ENCODE data around the gene RBM33. TPM values are rescaled to one million over a fixed set of nuclear protein-coding genes. Genes with fewer than 3 reads are reported as not detected.

Gene RBM33
- polyA plus RNA-seq, 3 donors: 15.0 to 27.7 (median 22.2) TPM

- no peaks in the 10 kb centered on the region for H3K9me3 ChIP-seq (replicated peaks in 1 of 2; ENCODE audit: control insufficient read depth in 1 of 2, insufficient read depth in 1 of 2, low read length in 2 of 2)
- intact Hi-C loops (cut with micrococcal nuclease): no loop called here
- no peaks in the 10 kb centered on the region for H3K36me3 ChIP-seq (replicated peaks in 1 of 2; ENCODE audit: control insufficient read depth in 1 of 2, insufficient read depth in 2 of 2, low read length in 2 of 2)
- H3K27ac ChIP-seq (ENCODE audit: low read depth in 1 of 2, low read length in 2 of 2): no peak overlapping the region
- H2AFZ ChIP-seq (ENCODE audit: insufficient read depth, low read depth, low read length, poor library complexity, severe bottlenecking): no peak overlapping the region
- Mint-ChIP-seq H3K4me1 (no peaks in the 10 kb centered on the region), H3K27me3 (ENCODE audit: low read depth in 3 of 3) (peaks cover 21 to 25% (median 21%) of the 10 kb centered on the region in 3 donors), H3K27ac (no peak overlapping the region), H3K9me3 (peaks cover 0 to 3% (median 0%) of the 10 kb centered on the region in 7 donors), H3K36me3 (no peaks in the 10 kb centered on the region), H3K4me3 (no peak overlapping the region)
- WGBS (ENCODE audit: insufficient coverage): 95% methylated on average over 4 of the region's 17 CpGs
- no peak overlapping the region for H3K9ac ChIP-seq (ENCODE audit: insufficient read depth, low read length, poor library complexity, severe bottlenecking)
- H3K4me3 ChIP-seq (replicated peaks in 1 of 3; ENCODE audit: low read depth in 2 of 3, low read length in 3 of 3): no peak overlapping the region
- no peak for TF ChIP-seq CTCF (IDR thresholded peaks at IDR 0.05)
- no peaks in the 10 kb centered on the region for H3K79me2 ChIP-seq (ENCODE audit: insufficient read depth, low read length)
- no peaks in the 10 kb centered on the region for H3K27me3 ChIP-seq (ENCODE audit: control insufficient read depth in 2 of 2, insufficient read depth in 2 of 2, low read length in 2 of 2)
- H3K4me2 ChIP-seq (replicated peaks; ENCODE audit: extremely low read depth, low read length, poor library complexity, severe bottlenecking): no peak overlapping the region
- H4K20me1 ChIP-seq (ENCODE audit: insufficient read depth, low read length): no peaks in the 10 kb centered on the region
- H3K4me1 ChIP-seq (ENCODE audit: control insufficient read depth in 1 of 2, insufficient read depth in 2 of 2, low read length in 2 of 2): no peaks in the 10 kb centered on the region
- DNase-seq: no peak
These were observed 179.9 kb downstream of the RBM33 start for GRCh38 chr7:155824227-155824886.

GRCh38 chr7:155825336-155825735, 180.9 kb downstream of the RBM33 start:
- no peaks in the 10 kb centered on the region for H3K36me3 ChIP-seq (replicated peaks in 1 of 2; ENCODE audit: control insufficient read depth in 1 of 2, insufficient read depth in 2 of 2, low read length in 2 of 2)
- 30% methylated on average over 2 of the region's 3 CpGs for WGBS (ENCODE audit: insufficient coverage)
- Mint-ChIP-seq H3K4me3 (no peak overlapping the region), H3K27ac (no peak overlapping the region), H3K4me1 (no peaks in the 10 kb centered on the region), H3K9me3 (peaks cover 0 to 3% (median 0%) of the 10 kb centered on the region in 7 donors), H3K27me3 (ENCODE audit: low read depth in 3 of 3) (peaks cover 21 to 25% (median 23%) of the 10 kb centered on the region in 3 donors), H3K36me3 (no peaks in the 10 kb centered on the region)
- H3K79me2 ChIP-seq (ENCODE audit: insufficient read depth, low read length): no peaks in the 10 kb centered on the region
- no peak for DNase-seq
- no peak for TF ChIP-seq CTCF (IDR thresholded peaks at IDR 0.05)
- no peak overlapping the region for H3K4me2 ChIP-seq (replicated peaks; ENCODE audit: extremely low read depth, low read length, poor library complexity, severe bottlenecking)
- H3K4me3 ChIP-seq (replicated peaks in 1 of 3; ENCODE audit: low read depth in 2 of 3, low read length in 3 of 3): no peak overlapping the region
- H3K9me3 ChIP-seq (replicated peaks in 1 of 2; ENCODE audit: control insufficient read depth in 1 of 2, insufficient read depth in 1 of 2, low read length in 2 of 2): no peaks in the 10 kb centered on the region
- no peak overlapping the region for H3K27ac ChIP-seq (ENCODE audit: low read depth in 1 of 2, low read length in 2 of 2)
- no peaks in the 10 kb centered on the region for H4K20me1 ChIP-seq (ENCODE audit: insufficient read depth, low read length)
- intact Hi-C loops (cut with micrococcal nuclease): no loop called here
- H3K9ac ChIP-seq (ENCODE audit: insufficient read depth, low read length, poor library complexity, severe bottlenecking): no peak overlapping the region
- H2AFZ ChIP-seq (ENCODE audit: insufficient read depth, low read depth, low read length, poor library complexity, severe bottlenecking): no peak overlapping the region
- no peaks in the 10 kb centered on the region for H3K4me1 ChIP-seq (ENCODE audit: control insufficient read depth in 1 of 2, insufficient read depth in 2 of 2, low read length in 2 of 2)
- H3K27me3 ChIP-seq (ENCODE audit: control insufficient read depth in 2 of 2, insufficient read depth in 2 of 2, low read length in 2 of 2): no peaks in the 10 kb centered on the region
